COLO668 (cell line): ENCODE data around the gene LILRA2.
"Not testable (repeated sequence)": the region's sequence is repeated elsewhere in the genome, so short reads cannot be mapped to it uniquely, and the experiment has no call there.

ENCODE experiments used
- DNase-seq: peaks from one replicate; lab custom pipeline; 2025; ENCODE audit not compliant: unreplicated experiment; lab: John Stamatoyannopoulos, UW

Gene LILRA2

DNA sequence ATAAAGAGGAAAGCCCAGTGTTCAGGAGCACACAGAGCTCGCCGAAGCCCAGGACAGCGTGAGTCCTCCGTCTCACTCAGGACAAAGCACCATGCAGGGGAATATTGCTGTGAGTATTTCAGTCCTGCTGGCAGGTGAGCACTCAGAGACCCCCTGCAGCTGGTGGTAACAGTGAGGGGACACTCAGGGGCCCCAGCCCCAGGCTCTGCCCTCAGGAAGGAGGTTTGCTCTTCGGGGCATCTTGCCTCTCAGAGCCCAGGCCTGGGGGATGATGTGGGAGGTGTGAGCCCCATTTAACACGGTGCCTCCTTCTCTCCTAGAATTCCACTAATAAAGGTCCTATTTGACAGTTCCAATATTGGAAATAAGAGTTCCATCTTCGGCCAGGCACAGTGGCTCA, 34.6 kb downstream of the LILRA2 start:
- no peak for DNase-seq

DNA sequence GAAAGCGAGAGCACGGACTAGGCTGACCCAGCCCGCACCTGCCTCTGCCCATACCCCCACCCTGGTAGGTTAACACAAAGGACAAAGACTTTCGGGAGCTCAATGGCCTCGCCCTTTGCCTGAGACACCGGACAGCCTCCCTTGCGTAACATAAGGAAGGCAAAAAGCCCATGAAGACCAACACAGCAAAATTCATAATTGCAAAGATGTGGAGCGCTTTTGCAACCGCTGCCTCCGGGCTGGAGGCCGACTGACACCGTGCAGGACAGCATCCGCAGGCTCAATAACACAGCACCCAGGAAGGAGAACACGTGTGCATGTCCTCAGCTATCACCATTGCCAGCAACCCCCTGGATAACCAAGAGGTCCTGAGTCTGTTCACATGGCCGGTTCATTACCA, 35.2 kb downstream of the LILRA2 start:
- no peak for DNase-seq

- DNase-seq, result no peak
Measured at GRCh38 chr19:54609356-54609791, 35.8 kb downstream of the LILRA2 start.

- no peak for DNase-seq
Measured at GRCh38 chr19:54612428-54612827, 38.8 kb downstream of the LILRA2 start.

- DNase-seq, result no peak
Measured at GRCh38 chr19:54614726-54615125, 41.1 kb downstream of the LILRA2 start.

GRCh38 chr19:54616057-54616456, 42.5 kb downstream of the LILRA2 start:
- no peak for DNase-seq

- no peak for DNase-seq
Measured at GRCh38 chr19:54616821-54617560, 43.4 kb downstream of the LILRA2 start.

DNA sequence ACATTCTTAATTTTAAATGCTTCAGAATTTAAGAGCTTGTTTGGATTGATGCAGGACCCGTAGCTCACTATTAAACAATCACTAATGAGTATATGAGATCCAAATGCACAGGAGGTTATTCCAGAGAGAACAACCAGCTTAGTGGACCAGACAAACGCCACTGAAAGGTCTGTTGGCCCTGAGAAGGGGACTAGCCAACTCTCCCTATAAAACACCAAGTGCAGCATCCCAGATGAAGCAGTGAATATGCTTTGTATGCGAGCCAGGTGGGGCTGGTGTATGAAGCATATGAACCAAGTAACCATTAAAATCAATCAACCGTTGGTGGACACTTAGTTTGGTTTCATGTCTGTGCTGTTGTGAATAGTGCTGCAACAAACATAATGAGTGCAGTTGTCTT, 46.9 kb downstream of the LILRA2 start:
- no peak for DNase-seq

- no peak for DNase-seq
Measured at GRCh38 chr19:54622431-54622830, 48.8 kb downstream of the LILRA2 start.

DNA sequence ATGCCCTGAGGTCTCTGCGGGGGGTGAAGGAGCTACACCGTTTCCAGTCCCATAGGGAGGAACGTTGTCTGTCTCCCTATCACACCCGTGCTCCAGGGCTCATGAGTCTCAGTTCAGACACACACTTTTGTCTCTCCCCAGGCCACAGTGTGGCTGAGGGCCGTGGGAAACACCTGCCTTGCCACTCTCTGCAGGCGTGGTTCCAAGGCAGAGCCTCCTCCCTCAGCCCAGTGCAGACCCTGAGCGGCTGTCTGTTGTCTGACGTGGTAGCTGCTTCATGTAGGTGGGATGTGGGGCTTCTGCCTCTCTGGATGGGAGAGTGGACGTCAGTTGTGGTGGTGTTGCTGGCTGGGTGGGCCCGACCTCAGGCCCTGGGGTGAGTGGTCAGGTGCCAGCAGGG, 50.6 kb downstream of the LILRA2 start:
- DNase-seq, result not testable (repeated sequence)

DNA sequence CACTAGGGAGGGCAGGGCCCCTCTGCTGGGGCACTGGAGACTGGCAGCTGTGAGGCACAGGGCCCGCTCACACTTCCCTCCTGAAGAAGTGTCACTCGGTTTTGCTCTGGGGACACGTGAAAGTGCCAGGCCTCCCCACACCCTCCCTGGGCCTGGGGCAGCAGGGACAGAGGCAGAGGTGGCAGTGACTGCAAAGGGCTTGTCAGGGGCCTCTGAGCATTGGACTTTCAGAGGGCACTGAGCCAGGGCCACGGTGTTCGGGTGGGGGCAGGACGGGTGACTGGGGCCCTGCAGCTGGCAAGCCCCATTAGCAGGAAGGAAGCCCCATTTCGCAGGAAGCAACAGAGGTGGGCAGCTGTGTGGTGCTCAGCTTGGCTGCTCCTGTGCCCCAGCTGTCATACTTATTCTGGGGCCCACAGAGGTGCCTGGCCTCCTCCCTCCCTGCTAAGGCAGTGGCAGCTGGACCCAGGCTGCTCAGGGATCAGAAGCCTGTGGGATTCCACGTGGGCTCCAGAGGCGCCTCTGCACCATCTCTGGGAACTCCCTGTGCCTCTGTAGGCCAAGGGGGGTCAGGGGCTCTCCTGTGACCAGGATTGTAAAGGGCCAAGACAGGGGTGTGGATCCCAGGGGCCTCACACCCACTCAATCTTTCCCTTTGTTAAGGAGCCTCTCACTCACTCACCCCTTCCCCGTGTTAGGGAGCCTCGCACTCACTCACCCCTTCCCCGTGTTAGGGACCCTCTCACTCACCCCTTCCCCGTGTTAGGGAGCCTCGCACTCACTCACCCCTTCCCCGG, 51.5 kb downstream of the LILRA2 start:
- DNase-seq, result not testable (repeated sequence)

DNA sequence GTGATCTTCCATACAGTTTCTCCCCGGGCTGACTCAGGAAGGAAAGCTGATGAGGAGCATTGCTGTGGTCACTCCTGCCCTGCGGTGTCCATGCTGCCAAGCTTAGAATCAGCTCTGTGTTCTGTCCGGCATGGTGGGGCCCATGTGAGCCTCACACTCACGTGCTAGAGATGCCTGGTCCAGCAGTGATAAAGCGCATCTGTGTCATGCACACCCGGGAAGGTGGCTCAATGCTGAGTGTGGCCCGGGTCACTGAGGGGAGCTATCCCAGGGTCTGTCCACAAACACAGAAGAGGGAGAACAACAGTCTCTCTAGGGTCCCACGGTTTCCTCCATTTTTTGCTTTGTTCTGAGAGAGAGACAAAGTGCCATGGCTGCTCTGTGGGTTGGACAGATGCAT, 53.2 kb downstream of the LILRA2 start:
- no peak for DNase-seq

DNA sequence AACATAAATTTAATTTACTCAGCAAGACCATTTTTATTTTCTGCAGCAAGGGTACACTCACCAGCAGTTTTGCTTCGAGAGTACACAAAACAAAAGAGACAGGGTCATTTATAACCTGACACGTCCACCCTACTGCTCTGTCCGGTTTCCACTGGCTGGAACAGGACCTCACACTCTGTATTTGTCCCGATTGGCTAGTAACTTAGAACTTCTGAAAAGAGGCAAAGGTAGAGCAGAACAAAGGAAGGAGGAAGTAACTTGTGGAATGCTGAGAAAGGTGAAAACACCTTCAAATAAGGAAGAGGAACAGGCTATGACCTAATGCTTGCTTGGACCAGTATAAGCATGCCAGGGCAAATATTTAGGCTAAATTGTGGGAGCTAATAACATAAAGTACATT, 54.3 kb downstream of the LILRA2 start:
- DNase-seq, result not testable (repeated sequence)

GRCh38 chr19:54630262-54630661, 56.7 kb downstream of the LILRA2 start, which contains the start of gene LILRB1:
Gene LILRB1 (plus strand): TSS chr19:54630484. CDS start chr19:54631074, 590 bp downstream.
- DNase-seq, result not testable (repeated sequence)

GRCh38 chr19:54630782-54631181, 57.2 kb downstream of the LILRA2 start:
- DNase-seq, result no peak

- DNase-seq, result not testable (repeated sequence)
Measured at GRCh38 chr19:54631489-54632337, 58.1 kb downstream of the LILRA2 start.

- not testable (repeated sequence) for DNase-seq
Measured at GRCh38 chr19:54632517-54632916, 58.9 kb downstream of the LILRA2 start.

DNA sequence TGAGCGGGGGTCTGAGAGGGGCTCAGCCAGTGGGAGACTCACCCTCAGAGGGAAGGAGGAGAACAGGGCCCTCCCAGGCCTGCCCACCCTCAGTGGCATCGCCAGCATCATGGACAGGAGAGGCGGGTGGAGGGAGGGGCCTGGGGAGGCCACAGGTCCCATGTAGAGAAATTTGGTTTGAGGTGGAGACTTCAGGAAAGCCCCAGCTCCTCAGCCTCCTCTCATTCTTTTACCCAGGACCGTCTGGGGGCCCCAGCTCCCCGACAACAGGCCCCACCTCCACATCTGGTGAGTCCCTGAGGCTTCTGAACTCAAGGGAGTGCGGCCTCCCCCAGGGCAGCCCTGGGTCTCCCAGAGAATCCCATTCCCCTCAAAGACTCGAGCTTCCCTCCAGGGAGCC, 59.8 kb downstream of the LILRA2 start:
- DNase-seq, result no peak

DNA sequence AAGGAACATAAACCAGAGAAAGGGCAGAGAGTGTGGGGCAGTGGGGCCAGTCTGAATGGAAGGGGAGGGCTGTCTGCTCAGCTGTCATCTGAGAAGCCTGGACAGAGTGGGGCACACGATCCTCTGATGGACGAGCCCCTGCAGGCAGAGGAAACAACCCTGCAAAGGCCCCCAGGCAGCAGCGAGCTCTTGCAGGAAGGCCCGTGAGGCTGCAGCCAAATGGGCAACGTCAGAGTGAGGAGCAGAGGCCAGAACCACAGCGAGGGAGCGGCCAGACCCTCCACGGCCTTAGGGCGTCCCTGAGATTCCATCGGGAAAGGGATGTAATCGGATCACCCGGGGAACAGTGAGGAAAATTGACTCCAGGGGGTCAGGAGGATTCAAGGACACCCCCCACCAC, 62.5 kb downstream of the LILRA2 start:
- DNase-seq, result not testable (repeated sequence)

DNA sequence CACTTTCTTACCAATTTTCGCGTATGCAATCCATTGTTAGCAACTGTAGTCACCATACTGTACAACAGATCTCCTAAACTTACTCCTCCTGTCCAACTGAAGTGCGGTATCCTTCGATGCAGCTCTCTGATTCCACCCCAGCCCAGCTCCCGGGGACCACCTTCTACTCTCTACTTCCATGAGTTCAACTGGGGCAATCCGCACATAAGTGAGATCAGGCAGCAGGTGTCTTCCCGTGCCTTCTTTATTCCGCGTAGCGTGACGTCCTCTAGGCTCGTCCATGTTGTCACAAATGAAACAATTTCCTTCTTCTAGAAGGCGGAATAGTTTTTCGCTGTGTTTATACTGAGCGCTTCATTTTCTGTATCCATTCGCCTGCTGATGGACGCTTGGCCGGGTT, 65.1 kb downstream of the LILRA2 start:
- DNase-seq, result no peak
